ENCODE results near the gene TMEM178B.
"Not testable (repeated sequence)": the region's sequence is repeated elsewhere in the genome, so short reads cannot be mapped to it uniquely, and the experiment has no call there.

TMEM178B gene

DNA sequence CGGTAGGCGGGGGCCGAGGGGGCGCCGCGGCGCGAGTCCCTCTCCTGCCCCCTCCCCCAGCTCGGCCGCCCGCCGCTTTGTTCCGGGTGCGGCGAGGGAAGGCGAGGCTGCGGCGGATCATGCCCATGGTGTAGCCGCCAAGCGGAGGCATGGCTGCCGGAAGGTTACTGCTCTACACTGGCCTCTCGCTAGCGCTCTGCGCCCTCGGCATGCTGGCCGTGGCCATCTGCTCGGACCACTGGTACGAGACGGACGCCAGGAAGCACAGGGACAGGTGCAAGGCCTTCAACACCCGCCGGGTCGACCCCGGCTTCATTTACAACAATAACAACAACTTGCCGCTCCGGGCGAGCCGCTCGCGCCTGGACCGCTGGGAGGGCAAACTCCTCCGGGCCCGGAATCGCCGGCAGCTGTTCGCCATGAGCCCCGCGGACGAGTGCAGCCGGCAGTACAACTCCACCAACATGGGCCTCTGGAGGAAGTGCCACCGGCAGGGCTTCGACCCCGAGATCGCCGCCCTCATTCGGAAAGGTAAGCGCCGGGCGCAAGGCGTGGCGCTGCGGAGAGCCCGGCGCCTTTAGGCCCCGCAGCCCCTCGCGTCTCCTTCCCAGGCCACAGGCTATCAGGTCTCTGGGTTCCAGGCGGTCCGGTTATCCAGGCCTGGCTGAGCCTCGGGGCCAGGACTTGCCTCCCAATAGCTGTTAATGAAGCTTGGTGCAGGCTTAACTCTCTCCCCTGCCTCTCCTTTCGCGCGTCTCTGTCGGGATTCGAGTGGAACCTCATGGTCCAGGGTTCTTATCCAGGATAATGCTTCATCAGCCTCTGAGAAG lies 513 bp downstream of the TMEM178B start:
- DNase-seq, result peak; percentile 64

DNA sequence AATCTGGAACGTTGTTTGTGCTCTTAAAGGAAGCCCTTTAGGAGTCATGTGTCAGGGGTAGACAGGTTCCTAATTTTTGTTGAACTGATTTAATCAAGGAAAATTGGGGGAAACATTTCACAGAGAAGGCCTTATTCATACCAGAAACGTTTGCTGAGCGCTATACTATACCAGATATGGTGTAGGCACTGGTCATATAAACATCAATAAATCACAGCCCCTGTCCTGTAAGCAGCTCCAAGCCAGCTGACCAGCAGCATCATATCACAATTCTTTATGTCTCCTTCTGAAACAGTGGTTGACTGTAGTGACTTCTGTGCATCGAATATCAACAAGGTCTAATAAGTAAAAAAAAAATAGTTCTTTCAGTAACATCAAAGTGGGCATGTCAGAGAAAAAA lies 1.1 kb downstream of the TMEM178B start:
- DNase-seq, result no peak

DNA sequence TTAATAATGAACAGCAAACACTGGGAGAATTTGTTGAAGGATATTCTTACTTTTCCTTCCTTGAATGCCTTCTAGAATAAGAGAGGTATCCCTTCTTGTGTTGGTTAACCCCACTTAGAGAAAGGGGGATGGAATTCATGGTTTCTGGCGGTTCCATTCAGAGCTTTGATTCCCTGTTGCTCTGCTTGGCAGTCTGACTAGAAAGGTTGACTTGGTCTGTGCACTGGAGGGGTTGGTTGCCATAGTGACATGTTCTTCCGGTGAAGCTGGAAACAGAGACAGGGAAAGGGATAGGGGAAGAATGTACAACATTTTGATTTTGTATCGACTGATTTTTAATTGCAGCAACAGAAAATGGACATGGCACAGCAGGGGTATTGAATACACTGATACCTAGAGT lies 2.5 kb downstream of the TMEM178B start:
- DNase-seq, result no peak

DNA sequence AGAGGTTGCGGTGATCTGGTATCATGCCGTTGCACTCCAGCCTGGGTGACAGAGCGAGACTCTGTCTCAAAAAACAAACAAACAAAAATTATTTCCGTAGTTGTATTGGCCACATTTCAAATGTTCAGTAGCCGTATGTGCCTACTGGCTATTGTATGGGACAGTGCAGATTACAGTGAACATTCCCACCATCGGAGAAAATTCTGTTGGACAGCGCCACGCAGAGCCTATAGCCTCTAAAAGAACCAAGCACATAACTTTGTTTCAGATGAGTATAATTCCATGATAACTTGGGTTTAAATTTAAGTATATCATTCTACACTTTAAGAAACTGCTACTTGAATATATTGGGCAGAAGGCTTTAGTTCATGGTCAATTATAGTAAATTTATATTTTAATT lies 5.4 kb downstream of the TMEM178B start:
- no peak for DNase-seq

DNA sequence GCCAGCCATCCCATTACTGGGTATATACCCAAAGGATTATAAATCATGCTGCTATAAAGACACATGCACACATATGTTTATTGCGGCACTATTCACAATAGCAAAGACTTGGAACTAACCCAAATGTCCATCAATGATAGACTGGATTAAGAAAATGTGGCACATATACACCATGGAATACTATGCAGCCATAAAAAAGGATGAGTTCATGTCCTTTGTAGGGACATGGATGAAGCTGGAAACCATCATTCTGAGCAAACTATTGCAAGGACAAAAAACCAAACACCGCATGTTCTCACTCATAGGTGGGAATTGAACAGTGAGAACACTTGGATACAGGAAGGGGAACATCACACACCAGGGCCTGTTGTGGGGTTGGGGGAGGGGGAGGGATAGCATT lies 15.6 kb downstream of the TMEM178B start:
- DNase-seq, result not testable (repeated sequence)

DNA sequence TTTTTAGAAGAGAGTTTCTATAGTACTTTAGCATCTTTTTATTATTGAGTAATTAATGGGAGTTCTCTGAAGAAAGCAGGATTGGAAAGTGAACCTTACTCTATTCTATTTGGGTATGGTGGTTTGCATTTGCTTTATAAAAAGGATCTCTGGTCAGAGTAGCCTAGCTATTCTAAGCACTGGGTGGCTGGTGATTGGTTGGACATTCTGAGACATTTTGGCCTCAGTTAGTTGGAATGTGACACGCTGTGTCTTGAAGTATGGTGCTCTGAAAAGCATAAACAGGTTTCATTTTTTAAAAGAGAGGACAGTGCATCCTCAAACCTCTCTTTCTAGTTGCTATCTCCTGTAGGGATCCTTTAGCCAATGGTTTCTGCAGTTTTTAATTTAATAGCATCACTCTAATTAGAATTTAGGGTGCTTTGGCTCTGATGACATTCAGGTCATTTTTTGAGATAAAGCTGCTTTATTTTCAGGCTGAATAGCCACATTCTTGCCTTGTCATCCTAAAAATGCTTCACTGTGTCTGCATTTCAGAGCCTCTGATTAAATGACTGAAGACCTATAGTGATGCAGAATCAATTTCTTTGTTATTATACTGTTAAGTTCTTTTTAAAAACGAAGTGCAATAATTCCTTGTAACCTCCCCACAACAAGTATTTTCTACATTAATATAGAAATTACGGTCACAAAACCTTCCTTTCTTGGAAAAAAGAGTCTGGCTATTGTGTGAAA lies 20.6 kb downstream of the TMEM178B start:
- DNase-seq, result no peak

DNA sequence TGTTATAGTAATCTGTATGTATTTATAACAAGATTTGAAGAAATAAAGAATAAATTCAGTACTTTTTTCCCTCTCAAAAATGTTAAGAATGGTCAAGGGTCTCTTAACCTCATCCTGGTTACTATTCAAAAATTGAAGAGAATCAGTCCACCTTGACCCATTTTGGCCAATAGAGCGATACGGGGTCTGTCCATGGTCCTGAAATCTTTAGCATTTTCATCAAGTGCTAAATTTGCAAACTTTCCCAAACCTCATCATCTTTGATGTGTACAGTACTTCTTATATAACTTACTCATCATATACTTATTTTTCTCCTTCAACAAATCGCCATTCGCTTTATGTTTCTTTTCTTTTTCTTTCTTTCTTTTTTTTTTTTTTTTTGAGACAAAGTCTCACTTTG lies 23.6 kb downstream of the TMEM178B start:
- no peak for DNase-seq

DNA sequence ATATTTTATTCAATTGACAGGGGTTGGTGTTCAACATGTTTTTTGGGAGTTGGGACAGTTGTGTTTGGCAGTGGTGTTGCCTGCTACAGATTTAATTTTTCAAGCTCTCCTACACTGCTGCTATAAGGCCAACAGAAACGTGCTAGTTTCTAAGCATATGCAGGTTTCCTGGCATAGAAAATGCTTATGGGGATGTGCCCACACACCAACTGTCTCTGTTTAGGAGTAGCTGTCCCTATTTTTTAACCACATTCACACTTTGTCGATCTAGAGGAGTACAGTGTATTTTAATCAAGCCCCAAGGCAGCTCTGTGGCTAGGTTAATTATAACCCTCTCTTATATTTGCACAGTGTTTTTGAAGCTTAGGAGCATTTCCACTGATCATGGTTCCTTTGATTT lies 28.6 kb downstream of the TMEM178B start:
- DNase-seq, result no peak

DNA sequence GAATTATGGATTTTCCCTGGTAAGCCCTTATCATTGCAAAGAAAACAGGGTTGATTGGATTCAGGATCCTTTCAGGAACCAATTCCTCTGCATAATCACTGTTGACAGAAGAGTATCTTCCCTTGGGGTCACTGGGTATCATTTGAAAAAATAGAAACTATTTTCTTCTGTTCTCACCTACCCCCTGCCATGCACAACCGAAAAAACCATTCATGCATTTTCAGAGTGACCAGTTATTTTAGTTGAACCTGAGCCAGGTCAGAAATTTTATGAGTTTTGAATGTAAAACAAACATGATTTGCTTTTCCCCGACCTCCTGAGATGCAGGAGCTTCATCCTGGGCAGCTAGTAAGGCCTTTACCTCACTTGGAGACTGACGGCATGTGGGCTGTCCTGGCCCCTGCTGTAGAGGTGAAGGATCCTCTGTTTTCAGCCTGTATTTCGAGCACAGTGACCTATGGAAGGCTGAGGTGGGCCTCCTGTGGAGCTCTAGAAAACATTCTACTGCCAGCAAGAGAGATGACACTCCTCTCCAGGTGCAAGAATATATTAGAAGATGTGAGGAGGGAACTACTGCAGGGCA lies 30.1 kb downstream of the TMEM178B start:
- DNase-seq, result no peak

DNA sequence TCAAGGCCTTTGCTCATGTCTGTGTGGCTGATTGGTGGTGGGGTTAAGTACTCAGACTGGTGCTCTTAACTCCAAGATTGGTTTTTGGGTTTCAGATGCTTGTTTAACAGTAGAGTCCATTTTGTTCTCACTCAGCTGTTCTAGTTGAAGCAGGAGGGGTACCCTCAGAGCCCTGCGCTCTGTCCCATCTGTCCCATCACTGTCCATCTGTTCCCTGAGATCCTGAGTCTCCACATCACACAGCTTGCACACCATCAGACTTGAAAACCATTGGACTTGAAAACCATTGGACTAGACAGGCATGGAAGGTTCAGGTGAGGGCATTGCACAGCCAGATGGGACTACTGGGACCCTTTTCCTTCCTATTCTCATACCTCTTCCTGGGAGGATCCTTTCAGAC lies 39.3 kb downstream of the TMEM178B start:
- no peak for DNase-seq

DNA sequence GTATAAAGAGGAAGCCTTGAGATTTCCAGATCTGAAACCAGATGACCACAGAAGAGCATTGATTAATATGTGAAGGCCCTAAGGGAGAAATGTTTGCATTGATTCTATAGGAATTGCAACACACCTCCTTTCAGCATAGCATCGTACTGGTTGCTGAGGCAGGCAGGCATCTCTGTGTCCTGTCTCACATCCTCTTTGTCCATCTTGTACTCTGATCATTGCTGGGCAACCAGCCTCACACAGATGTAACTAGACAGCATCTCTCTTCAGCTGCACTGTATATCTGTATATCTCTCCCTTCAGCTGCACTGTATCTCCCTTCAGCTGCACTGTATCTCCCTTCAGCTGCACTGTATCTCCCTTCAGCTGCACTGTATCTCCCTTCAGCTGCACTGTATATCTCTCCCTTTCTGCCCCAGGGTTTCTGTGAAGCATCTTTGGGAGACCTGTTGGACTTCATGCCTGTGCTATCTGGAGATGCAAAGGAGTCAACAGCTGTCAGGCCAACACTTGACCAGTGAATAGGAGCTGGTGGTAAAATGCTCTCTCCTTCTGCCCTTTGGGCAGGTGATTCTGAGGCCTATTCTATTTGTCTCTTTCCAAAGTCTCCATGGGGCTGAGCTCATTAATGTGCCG lies 40.3 kb downstream of the TMEM178B start:
- no peak for DNase-seq

DNA sequence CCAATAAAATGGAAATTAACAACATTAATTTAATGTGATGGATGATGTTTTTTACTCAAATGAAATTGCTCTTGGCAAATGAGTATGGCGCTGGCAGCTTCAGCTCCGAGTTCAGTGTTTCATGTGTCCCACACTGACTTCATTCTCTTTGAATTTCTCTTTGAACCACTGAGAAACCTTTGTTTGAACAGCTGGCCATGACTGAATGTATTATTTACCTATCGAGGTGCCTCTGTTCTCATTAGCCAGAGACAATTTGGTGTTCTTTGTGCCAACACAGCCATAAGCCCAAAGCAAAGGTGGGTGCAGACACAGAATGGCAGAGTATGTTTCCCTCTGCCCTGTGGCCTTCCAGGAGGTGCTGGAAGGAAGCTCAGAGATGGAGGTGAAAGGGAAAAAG lies 42.1 kb downstream of the TMEM178B start:
- no peak for DNase-seq

DNA sequence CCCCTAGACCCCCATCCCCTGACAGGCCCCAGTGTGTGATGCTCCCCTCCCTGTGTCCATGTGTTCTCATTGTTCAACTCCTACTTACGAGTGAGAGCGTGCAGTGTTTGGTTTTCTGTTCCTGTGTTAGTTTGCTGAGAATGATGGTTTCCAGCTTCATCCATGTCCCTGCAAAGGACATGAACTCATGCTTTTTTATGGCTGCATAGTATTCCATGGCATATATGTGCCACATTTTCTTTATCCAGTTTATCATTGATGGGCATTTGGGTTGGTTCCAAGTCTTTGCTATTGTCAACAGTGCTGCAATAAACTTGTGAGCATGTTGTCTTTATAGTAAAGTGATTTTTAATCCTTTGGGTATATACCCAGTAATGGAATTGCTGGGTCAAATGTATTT lies 42.8 kb downstream of the TMEM178B start:
- DNase-seq, result not testable (repeated sequence)

DNA sequence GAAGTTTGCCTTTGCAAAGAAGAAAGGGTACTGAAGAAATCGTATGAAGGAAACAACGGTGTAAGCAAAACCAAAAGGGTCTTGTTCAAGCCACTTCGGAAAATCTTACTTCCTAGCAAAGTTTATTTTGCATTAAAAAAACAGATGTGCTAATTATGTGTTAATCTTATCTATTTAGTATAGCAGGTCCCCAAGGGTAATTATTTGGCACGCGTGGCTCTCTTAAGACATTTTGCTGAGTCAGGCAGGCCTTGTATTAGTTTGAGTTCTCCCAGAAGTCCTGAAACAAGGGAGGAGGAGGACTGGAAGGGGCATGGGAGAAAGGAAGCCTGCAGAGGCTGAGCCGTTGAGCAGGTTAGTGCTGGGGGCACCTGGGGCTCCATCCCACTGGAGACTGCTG lies 44.9 kb downstream of the TMEM178B start:
- DNase-seq, result no peak

DNA sequence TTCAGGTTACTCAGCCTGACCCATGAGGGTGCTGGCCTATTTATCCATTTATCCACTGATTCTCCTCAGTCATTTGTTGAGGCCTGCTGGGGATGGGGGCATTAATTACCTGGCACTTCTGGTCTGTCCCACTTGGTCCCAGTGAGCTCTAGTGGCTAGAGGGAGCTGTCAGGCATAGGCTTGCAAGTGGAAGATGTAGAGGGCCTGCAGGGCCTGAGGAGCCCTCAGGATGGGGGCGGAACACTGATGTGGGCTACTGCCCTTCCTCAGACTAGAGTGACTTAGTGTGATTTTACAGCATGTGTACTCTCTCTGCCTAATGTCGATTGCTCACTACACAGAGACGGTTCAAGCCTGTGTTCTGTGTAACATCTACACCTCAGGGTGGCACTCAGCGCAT lies 45.3 kb downstream of the TMEM178B start:
- no peak for DNase-seq

DNA sequence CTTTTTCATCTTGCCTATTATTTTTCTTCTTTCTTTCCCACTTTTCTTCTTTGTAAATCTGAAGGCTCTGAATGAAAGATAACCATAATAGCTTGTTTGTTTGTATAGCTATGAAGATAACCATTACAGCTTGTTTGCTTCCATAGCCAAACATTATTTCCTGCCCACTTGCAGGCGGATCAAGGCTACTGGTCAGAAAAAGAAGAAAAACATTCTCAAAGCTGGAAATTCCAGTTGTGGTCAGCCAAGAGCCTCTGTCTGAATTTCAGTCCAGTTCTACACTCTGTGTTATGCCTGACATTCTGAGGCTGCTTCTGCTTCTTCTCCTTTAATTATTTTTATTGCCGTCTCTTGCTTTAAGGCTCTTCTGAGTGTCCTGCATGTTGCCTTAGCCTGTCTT lies 48.9 kb downstream of the TMEM178B start:
- DNase-seq, result no peak

DNA sequence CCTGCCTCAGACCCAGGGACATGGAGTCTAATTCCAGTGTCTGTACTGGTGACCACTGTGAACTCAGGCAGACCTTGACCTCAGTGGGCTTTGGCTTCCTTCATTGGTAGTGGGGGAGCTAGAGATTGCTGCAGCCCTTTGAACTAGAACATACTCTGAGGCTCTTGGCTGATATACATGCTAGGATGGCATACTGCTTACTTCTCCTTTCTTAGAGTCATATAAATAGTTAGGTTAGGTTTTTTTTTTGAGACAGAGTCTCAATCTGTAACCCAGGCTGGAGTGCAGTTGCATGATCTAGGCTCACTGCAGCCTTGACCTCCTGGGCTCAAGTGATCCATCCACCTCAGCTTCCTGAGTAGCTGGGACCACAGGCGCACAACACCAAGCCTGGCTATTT lies 49.7 kb downstream of the TMEM178B start:
- DNase-seq, result no peak

DNA sequence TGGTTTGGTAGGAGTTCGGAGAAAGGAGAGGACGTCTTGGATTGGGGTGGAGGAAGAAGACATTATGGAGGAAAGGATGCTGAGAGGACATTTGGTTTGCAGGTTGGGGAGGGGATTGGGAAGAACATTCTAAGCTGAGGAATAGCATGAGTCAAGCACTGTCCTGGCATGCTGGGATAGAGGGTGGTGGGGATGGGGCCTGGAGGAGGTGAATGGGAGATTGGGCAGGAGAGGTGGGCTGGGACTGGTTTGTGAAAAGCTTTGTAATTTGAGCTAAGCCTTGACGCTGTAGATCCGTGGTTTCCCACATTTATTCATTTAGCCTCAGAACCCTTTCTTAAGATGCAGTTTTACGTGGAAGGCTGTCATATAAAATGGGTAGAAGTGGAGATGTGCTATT lies 52.2 kb downstream of the TMEM178B start:
- no peak for DNase-seq

DNA sequence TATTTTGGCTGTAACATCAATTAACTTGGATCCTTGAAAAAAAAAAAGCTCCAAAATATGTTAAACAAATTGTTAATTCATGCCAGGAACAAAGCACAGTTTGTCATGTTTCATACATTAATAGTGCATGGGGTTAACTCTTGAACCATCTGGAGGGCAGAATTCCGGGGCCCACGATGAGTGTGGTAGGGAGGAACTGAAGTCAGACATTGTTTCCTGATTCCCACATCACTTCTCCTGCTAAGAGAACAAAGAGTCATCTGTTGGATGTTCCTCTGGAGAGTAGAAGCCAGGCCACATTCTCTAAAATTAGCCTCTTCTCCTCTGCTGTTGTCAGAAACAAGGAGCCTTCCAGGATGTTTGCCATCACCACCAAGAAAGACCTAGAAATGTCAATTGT lies 54.6 kb downstream of the TMEM178B start:
- no peak for DNase-seq

DNA sequence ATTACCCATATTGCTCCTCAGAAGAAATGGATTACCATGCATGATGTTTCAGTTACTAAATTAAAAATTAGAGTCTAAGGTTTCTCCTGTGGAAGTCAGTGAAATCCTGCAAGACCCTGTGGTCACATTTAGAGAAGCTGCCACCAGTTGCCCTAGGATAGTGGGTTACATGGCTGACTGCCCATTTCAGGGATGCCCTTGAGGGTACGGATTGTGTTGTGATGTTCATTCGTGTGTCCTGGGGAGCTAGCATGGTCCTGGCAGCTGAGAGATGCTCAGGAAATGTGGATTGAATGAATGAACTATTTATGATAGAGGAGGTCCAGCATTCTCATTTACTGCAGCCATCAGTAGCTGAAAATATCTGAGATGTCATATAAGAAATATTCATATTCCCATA lies 55.1 kb downstream of the TMEM178B start:
- DNase-seq, result no peak

DNA sequence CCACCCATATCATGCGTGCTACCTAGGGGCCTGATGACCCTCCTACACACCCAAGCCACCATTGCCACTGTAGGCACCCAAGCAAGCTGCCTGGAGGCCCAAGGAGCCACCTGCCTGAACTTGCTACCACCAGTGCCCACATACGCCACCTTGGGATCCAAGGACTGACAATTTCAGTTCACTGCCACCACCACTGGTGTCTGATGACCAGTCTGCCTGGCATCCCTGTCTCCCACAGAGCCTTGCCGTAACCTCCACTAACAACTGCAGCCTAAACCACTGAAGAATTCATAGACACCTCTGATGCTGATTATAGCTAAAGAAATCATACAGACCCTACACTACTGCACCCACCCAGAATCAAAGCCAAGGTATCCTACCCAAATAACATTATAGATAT lies 58.8 kb downstream of the TMEM178B start:
- DNase-seq, result no peak

DNA sequence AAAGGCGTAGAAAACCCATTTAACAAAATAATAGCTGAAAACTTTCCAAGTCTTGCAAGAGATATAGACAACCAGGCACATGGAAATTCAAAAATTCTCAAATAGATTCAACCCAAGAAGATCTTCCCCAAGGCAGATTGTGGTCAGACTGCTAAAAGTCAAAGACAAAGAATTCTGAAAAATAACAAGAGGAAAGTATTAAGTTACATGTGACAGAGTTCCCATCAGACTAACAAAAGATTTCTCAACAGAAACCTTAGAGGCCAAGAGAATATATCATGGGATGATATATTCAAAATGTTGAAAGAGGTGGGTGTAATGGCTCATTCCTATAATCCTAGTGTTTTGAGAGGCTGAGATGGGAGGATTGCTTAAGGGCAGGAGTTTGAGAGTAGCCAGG lies 59.8 kb downstream of the TMEM178B start:
- no peak for DNase-seq

DNA sequence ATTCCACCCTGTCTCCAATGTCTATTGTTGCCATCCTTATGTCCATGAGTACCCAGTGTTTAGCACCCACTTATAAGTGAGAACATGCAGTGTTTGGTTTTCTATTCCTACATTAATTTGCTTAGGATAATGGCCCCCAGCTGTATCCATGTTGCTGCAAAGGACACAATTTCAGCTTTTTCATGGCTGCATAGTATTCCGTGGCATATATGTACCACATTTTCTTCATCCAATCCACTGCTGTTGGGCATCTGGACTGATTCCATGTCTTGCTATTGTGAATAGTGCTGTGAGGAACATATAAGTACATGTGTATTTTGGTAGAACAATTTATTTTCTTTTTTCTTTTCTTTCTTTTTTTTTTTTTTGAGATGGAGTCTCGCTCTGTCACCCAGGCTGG lies 68.2 kb downstream of the TMEM178B start:
- DNase-seq, result no peak
